Effector CD4-positive, alpha-beta T cell (primary cell): ENCODE measurements around the gene SYT15.
"Not testable (repeated sequence)": the region's sequence is repeated elsewhere in the genome, so short reads cannot be mapped to it uniquely, and the experiment has no call there.

Experiments
- DNase-seq: peaks from one replicate; pipeline ENCODE4 v3.0.0-alpha.2; 2020

Gene SYT15

GRCh38 chr10:46589589-46589988 lies 10.7 kb downstream of the SYT15 start:
- DNase-seq = not testable (repeated sequence)

DNA sequence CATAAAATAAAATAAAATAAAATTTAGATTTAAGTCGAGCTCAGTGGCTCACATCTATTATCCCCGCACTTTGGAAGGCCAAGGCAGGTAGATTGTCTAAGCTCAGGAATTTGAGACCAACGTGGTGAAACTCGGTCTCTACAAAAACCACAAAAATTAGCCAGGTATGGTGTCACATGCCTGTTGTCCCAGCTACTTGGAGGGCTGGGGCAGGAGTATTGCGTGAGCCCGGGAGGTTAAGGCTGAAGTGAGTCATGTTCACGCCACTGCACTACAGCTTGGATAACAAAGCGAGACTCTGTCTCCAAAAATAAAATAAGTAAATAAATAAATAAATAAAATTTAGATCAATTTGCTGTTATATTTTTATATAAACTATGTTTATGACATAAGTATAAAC lies 12.1 kb downstream of the SYT15 start:
- DNase-seq = not testable (repeated sequence)

DNA sequence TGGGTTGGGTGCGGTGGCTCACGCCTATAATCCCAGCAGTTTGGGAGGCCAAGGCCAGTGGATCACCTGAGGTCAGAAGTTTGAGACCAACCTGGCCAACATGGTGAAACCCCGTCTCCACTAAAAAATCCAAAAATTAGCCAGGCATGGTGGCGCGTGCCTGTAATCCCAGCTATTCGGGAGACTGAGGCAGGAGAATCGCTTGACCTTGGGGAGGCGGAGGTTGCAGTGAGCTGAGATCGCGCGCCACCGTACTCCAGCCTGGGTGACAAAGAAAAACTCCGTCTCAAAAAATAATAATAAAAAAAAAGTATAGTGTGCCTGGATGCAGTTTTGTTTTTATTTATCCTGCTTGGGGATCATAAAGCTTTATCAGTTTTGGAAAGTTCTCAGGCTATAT lies 14.4 kb downstream of the SYT15 start:
- DNase-seq = not testable (repeated sequence)

DNA sequence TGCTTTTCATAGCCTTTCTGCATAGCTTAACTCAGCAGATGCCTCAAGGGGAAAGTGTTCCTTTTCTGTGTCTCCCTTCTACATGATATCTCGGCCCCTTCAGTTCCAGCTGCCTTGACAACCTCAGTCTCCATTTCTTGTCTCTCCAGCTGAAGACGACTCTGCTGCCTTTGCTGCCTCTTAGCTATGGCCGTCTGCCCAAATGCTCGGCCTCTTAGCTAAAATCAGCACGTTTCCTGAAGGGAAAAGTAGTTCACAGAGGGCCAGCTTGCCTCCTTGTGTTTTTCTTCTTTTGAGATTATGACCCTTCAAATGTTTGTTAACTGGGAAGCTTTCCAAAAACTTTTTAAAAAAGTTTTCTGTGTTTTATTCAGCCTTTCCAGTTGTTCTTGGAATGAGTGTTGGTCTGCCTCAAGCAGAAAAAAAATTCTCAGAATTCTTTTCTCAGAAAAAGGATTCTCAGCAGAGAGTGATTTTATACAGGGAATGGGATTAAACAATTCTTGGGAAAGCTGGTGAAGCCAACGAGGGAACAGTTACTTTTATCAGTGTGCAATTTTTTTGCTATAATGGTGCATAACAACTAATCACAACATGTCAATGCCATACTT lies 15.6 kb downstream of the SYT15 start:
- not testable (repeated sequence) for DNase-seq

DNA sequence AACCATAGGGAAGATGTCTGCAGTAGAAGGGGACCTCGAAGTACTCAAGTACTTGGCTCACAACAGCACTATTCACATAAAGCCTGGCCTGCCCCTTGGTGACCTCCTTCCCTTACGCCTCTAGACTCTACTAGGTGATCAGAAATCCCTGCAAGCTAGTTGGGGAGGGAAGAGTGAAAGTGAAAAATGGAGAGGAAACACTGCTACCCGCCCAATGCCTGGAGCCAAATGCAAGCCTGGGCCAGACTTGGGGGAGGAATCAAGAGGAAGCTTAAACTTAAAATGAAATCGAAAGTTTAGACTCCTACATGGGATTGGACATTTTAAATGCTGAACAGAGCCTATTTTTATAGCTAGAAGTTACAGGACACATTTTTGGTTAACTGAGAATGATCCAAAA lies 17.6 kb downstream of the SYT15 start:
- DNase-seq = not testable (repeated sequence)

DNA sequence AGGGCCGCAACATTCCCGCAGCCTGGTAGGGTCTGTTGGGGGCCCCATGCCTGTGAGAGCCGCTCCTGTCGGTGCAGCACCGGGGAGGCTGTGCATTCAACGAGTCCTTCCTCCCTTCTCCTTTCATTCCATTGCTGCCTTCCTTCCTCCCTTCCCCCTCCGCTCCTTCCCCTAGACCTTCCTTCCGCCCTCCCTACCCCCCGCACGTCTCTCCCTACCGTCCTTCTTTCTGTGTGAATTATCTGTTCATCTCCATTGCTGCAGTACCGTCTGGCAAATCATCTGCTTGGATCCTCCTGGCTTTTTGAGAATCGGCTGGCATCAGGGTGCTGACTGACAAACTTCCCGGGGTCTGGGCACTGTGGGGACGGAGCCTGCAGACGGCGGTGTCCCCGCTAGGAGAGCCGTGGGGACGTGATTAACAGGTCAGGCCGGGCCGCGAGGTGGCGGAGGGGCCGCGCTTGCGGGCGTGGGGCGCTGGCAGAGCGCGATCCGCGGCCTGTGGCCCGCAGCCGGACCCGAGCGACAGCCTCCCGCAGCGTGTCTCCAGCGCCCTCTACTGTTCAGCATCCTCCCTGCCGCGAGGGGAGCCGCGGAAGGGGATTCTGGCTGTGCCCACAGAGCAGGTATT lies 18.8 kb downstream of the SYT15 start:
- not testable (repeated sequence) for DNase-seq

GRCh38 chr10:46600516-46600915 lies 21.6 kb downstream of the SYT15 start:
- DNase-seq = not testable (repeated sequence)

- DNase-seq = not testable (repeated sequence)
Measured at GRCh38 chr10:46615540-46615939, 36.6 kb downstream of the SYT15 start.

GRCh38 chr10:46616227-46616626 lies 37.3 kb downstream of the SYT15 start:
- not testable (repeated sequence) for DNase-seq

GRCh38 chr10:46617134-46617533 lies 38.2 kb downstream of the SYT15 start:
- not testable (repeated sequence) for DNase-seq

GRCh38 chr10:46617913-46618312 lies 39.0 kb downstream of the SYT15 start:
- DNase-seq = not testable (repeated sequence)

- DNase-seq = not testable (repeated sequence)
Measured at GRCh38 chr10:46623899-46624654, 45.1 kb downstream of the SYT15 start.

DNA sequence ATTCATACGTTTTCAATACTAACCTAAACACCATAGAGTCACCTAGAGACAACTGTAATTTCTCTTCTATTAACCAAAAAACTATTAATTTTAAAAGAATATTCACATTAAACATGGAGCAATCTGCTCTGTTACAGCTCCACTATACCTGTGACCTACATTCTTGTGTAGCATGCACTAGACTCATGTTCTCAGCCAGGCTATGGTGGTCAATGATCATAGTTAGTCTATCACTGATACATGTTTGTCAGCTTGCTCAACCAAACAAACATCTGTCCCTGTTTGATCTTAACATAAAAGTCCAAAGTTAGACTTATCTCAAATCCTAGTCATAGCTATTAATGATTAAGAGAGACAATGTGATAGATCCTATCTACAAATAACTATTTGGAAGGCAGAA lies 50.9 kb downstream of the SYT15 start:
- DNase-seq = not testable (repeated sequence)

GRCh38 chr10:46630816-46631215 lies 51.9 kb downstream of the SYT15 start:
- DNase-seq = not testable (repeated sequence)

DNA sequence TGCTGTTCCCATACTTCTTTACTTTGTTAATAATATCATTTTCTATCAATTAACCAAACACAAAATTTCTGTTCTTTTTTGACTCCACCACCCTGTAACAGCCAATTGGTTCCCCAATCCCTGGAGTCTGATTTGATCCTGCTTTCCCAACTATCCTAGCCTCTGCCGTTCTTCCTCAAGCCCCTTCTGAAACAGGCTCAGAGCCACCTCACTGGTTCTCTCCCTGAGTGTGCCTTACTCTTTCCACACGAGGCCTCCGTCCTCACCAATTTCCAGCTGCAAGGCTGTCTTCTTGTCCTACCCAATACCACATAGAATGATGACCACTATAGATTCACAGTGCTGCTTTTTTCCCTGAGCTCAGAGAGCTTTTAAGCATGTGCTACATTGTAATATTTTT lies 52.8 kb downstream of the SYT15 start:
- DNase-seq = not testable (repeated sequence)

DNA sequence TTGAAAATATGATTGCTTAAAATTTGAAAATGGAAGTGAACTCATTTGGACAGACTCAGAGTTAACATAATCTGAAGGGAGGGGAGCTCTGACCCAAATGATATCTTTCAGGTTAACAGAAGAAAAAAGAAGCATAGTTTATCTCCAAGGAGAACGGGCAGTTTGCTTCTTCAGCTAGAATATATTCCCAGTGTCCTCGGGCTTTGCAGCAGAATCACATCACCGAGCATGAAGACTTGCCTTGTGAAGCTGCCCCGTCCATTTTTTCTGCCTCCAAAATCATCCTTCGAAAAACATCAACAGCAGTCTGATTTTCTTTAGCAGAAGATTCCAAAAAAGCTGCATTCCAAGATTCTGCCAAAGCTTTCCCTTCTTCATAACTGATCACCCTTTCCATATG lies 55.8 kb downstream of the SYT15 start:
- DNase-seq = not testable (repeated sequence)

GRCh38 chr10:46635364-46635959 lies 56.5 kb downstream of the SYT15 start:
- not testable (repeated sequence) for DNase-seq

DNA sequence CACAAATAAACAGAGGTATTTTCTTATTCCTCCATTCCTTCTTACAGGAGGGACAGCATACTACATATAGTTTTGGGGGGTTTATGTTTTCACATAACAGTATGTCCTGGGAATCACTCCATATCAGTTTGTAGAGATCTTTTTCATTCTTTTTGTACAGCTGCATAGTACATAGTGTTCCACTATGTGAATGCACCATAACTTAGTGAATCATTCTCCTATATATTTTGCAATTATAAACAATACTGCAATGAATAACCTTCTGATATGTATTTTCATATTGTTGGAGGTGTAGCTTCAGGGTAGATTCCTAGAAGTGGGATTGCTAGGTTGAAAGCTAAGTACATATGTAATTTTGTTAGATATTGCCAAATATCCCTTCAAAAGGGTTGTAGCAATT lies 61.1 kb downstream of the SYT15 start:
- DNase-seq = not testable (repeated sequence)
